Mucosa of descending colon (tissue), 3 donors: ENCODE results near the gene SEMA6A. TPM values are rescaled to one million over a fixed set of nuclear protein-coding genes. Genes with fewer than 3 reads are reported as not detected.
"Not testable (repeated sequence)": the region's sequence is repeated elsewhere in the genome, so short reads cannot be mapped to it uniquely, and the experiment has no call there.

Experiments used
- ATAC-seq: fragments of 200-7000 bp; cut with Tn5 transposase; one replicate; pipeline ENCODE4 v1.9.1; 2020; ENCODE audit warnings: mild to moderate bottlenecking, moderate library complexity
- DNase-seq, 3 donors: peaks; one replicate each; pipeline ENCODE4 v3.0.0-alpha.2; 2020
- H3K36me3 ChIP-seq: fragments of 200-600 bp; one replicate; pipeline ENCODE4 v1.8.0; 2021; ENCODE audit warnings: low read depth, mild to moderate bottlenecking
- H3K4me1 ChIP-seq: fragments of 200-600 bp; one replicate; pipeline ENCODE4 v1.8.0; 2021; ENCODE audit warnings: low read depth, mild to moderate bottlenecking
- H3K4me3 ChIP-seq: fragments of 200-600 bp; one replicate; pipeline ENCODE4 v1.8.0; 2021; ENCODE audit warnings: mild to moderate bottlenecking
- H3K9me3 ChIP-seq: fragments of 200-600 bp; one replicate; pipeline ENCODE4 v1.8.0; 2021; ENCODE audit warnings: mild to moderate bottlenecking
- intact Hi-C, 2 donors: fragments of 100-400 bp; cut with DNase I in 1 of 2; cut with micrococcal nuclease in 1 of 2; formaldehyde crosslinking; loops; one replicate each; pipeline versions ENCODE4 v1.11.0 to v1.11.1; 2022; cut with DNase I, micrococcal nuclease
- total RNA-seq, 3 donors: library from RNA; stranded (reverse); fragmentation: NEBNext Ultra II Directional in 2 of 3; extraction: Animal tissue kit (Norgen Biotek cat#: 25700) in 2 of 3; gene quantifications; one replicate each; pipeline versions ENCODE4 v1.2.1 to v1.2.4, GENCODE V29; 2021 to 2023
- TF ChIP-seq, protein P1 (sequence below): fragments of 200-600 bp; IDR thresholded peaks from one replicate; pipeline ENCODE4 v1.8.0; 2022; ENCODE audit warnings: antibody characterized with exemption, mild to moderate bottlenecking
- donor health status: DM: no; HTN: no; CAD: no; lungs with moderate emphysema.
- donor health status: DM: no; HTN: no; CAD: no.
- donor health status: DM: no; HTN: yes; CAD: no.

SEMA6A gene
- total RNA-seq, 3 donors from 2014 or later = 90.0 to 137 (median 106) TPM

DNA sequence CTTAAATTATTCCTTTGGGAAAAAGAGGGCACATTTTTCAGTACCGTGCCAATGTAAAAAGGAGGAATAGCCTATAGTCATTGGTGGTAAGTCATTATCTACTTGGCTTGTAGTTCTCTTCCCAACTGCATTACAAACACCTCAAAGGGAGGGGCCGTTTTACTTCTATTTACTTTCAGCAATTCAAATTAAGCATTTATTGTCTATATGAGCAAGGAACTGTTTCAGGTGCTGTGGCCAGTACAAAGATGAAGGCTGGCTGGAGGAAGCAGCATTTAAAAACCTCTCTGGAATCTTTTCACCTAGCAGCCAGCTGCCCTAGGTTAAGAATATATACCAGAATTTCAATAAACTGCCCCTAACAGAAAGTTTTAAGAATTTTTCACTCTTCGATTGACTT lies 48.9 kb downstream of the SEMA6A start:
- peaks cover 49% of the 10 kb centered on the region for H3K4me1 ChIP-seq
- H3K36me3 ChIP-seq = no peaks in the 10 kb centered on the region
- ATAC-seq (peak; percentile 84), DNase-seq (peak in 1 of 3 donors; percentile 78)
- H3K9me3 ChIP-seq = no peaks in the 10 kb centered on the region
- intact Hi-C loops = no loop called here
- no peak overlapping the region for H3K4me3 ChIP-seq
- TF ChIP-seq, protein P1, sequence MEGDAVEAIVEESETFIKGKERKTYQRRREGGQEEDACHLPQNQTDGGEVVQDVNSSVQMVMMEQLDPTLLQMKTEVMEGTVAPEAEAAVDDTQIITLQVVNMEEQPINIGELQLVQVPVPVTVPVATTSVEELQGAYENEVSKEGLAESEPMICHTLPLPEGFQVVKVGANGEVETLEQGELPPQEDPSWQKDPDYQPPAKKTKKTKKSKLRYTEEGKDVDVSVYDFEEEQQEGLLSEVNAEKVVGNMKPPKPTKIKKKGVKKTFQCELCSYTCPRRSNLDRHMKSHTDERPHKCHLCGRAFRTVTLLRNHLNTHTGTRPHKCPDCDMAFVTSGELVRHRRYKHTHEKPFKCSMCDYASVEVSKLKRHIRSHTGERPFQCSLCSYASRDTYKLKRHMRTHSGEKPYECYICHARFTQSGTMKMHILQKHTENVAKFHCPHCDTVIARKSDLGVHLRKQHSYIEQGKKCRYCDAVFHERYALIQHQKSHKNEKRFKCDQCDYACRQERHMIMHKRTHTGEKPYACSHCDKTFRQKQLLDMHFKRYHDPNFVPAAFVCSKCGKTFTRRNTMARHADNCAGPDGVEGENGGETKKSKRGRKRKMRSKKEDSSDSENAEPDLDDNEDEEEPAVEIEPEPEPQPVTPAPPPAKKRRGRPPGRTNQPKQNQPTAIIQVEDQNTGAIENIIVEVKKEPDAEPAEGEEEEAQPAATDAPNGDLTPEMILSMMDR = no peak

DNA sequence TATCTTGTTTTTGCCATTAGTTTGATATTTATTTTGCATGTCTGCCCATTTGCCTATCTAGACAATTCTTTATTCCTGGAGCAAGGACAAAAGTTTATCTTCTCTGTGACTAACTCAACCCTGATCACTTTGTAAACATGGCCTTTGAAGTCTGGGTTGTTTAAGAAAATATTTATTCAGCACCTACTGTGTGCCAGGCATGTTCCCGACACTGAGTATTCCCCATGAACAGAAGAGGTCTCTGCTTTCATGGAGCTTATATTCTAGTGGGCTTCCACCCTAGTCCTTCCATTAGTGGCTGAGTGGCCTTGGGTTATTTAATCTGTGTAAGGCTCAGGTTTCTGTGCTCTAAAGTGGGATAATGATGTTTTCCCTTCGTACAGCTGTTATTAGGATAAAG lies 49.7 kb downstream of the SEMA6A start:
- no peak overlapping the region for H3K4me3 ChIP-seq
- intact Hi-C loops = no loop called here
- H3K4me1 ChIP-seq = peaks cover 44% of the 10 kb centered on the region
- TF ChIP-seq, protein P1 = no peak
- H3K36me3 ChIP-seq = no peaks in the 10 kb centered on the region
- ATAC-seq (peak; percentile 38), DNase-seq (no peak)
- H3K9me3 ChIP-seq = no peaks in the 10 kb centered on the region

DNA sequence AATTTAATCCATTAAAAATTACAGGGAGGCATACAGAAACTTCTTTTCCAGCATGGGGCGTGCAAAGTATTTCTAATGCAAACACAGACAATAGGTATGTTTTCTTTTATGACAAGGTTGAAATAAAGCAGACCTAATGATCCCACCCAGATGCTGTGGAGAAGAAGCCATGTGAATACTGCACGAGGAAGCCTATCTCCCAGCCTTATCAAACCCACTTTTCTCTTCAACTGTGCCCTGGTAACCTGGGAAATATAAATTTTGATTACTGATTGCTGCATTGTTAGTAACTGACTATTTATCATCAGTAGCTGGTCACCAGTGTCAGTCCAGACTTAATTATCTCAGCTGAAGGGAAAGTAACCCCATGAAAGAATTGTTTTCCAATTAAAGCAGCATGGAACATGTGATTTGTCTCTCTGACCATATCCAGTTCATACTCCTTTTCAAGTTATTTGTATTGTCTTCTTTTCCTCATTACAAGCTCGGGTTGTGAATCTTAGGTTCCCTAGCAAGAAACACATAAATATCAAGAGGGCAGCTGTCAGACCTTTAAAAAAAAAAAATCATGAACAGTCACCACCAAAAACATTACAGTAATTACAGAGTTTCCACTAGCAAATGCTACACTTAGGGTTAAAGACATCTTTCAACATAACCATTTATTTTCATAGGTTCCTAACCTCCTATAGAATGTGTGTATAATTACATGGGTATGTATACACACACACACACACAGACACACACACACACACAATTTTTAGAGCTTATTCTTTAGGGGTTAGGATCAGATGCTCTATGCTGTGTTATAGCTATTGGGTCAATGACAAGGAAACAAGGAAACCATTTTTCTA lies 50.3 kb downstream of the SEMA6A start:
- peaks cover 44% of the 10 kb centered on the region for H3K4me1 ChIP-seq

DNA sequence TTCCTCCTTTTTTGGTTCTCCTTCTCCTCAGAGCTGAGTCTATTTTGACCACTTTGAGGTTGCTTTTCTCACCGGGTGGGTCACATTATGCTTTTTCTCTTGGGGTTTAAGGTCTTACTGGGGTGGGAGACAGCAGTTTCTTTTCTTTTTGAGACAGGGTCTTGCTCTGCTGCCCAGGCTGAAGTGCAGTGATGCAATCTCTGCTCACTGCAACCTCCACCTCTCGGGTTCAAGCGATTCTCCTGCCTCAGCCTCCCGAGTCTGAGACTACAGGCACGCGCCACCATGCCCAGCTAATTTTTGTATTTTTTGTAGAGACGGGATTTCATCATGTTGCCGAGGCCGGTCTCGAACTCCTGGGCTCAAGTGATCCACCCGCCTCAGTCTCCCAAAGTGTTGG lies 51.4 kb downstream of the SEMA6A start:
- H3K36me3 ChIP-seq, H3K9me3 ChIP-seq, H3K4me3 ChIP-seq, intact Hi-C loops, ATAC-seq, DNase-seq: not testable (repeated sequence)
- H3K4me1 ChIP-seq = peaks cover 45% of the 10 kb centered on the region

More for the DNA sequence above, 50.3 kb downstream of the SEMA6A start:
- Histone ChIP-seq H3K36me3 (no peaks in the 10 kb centered on the region), H3K9me3 (no peaks in the 10 kb centered on the region), H3K4me3 (no peak overlapping the region)
- intact Hi-C loops = no loop called here
- ATAC-seq (no peak), DNase-seq (no peak)
- TF ChIP-seq, protein P1 = no peak

DNA sequence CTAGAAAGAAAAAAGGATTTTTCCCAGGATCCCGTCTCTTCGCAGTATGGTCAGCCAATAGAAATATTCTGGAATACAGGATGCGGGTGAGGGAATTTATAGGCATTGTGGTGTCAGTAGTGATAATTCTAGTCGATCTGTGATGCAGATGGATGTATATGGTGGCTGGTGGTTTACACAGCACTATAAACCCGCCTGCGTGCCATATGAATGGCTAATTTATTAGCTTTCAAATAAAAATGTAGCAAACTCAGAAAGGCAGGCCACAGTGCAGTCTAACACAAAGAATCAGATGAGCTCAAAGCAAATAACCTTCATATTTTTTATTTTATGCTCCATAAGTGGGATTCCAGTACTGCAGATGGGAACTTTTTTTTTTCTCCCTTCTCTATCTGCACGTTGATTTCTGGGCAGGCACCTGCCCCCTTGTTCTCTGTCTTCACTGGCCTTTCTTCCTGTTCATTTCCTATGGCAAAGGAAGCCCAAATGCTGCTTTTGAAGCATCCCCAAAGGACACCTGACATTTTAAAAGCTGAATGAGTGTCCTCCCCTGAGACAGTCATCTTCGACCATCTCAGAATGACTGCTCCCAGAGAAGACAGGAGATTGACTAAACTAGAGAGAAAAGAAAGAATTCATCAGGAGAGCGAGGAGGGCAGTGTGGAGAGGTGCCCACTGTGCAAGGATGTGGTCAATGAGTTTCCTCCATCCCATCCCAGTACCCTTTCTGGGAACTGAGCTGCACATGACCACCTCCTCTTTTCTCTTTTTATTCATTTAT lies 52.1 kb downstream of the SEMA6A start:
- DNase-seq (no peak), ATAC-seq (no peak)
- H3K36me3 ChIP-seq = no peaks in the 10 kb centered on the region
- peaks cover 41% of the 10 kb centered on the region for H3K4me1 ChIP-seq
- intact Hi-C loops = no loop called here
- no peak overlapping the region for H3K4me3 ChIP-seq
- TF ChIP-seq, protein P1 = no peak
- H3K9me3 ChIP-seq = no peaks in the 10 kb centered on the region
